Inflammatory macrophage treated with lipopolysaccharide for 4 hours (primary cell): Measurements from ENCODE around the gene SMOC1.

Experiments
- DNase-seq: peaks from one replicate; pipeline ENCODE4 v3.0.0-alpha.2; 2020

Gene SMOC1

GRCh38 chr14:69879175-69880043 lies at the start of gene SMOC1:
Gene SMOC1 (plus strand): TSS chr14:69879416. CDS start chr14:69879679, 263 bp downstream.
- no peak for DNase-seq

GRCh38 chr14:69838881-69839416 lies 40.3 kb upstream of the SMOC1 start:
- DNase-seq = no peak

GRCh38 chr14:69839661-69840060 lies 39.6 kb upstream of the SMOC1 start:
- DNase-seq = no peak

GRCh38 chr14:69841656-69842055 lies 37.6 kb upstream of the SMOC1 start:
- peak; percentile 4 for DNase-seq

GRCh38 chr14:69842686-69843420 lies 36.4 kb upstream of the SMOC1 start:
- DNase-seq = no peak

GRCh38 chr14:69844171-69844570 lies 35.0 kb upstream of the SMOC1 start:
- no peak for DNase-seq

- no peak for DNase-seq
These were observed 34.1 kb upstream of the SMOC1 start for GRCh38 chr14:69845050-69845581.

- no peak for DNase-seq
These were observed 33.4 kb upstream of the SMOC1 start for GRCh38 chr14:69845787-69846186.

GRCh38 chr14:69848156-69848555 lies 31.1 kb upstream of the SMOC1 start:
- no peak for DNase-seq

- DNase-seq = no peak
These were observed 30.3 kb upstream of the SMOC1 start for GRCh38 chr14:69848903-69849391.

GRCh38 chr14:69850086-69850735 lies 29.0 kb upstream of the SMOC1 start:
- no peak for DNase-seq

- no peak for DNase-seq
These were observed 28.5 kb upstream of the SMOC1 start for GRCh38 chr14:69850736-69851112.

- DNase-seq = no peak
These were observed 26.5 kb upstream of the SMOC1 start for GRCh38 chr14:69852531-69853321.

GRCh38 chr14:69853774-69854173 lies 25.4 kb upstream of the SMOC1 start:
- no peak for DNase-seq

- DNase-seq = no peak
These were observed 24.6 kb upstream of the SMOC1 start for GRCh38 chr14:69854598-69854997.

- DNase-seq = no peak
These were observed 23.9 kb upstream of the SMOC1 start for GRCh38 chr14:69855180-69855832.

GRCh38 chr14:69858801-69859200 lies 20.4 kb upstream of the SMOC1 start:
- no peak for DNase-seq

- DNase-seq = no peak
These were observed 19.6 kb upstream of the SMOC1 start for GRCh38 chr14:69859591-69859990.

- no peak for DNase-seq
These were observed 19.0 kb upstream of the SMOC1 start for GRCh38 chr14:69860221-69860620.

- DNase-seq = no peak
These were observed 18.1 kb upstream of the SMOC1 start for GRCh38 chr14:69861025-69861569.

- no peak for DNase-seq
These were observed 16.1 kb upstream of the SMOC1 start for GRCh38 chr14:69863083-69863482.
